Stimulated activated CD4-positive, alpha-beta T cell treated with anti-CD3 and anti-CD28 coated beads, Interleukin-2, amount 100 ng/mL, for 48 hours (primary cell): ENCODE results near the gene LSM7.

Experiments
- DNase-seq, 2 donors: peaks; one replicate each; pipeline ENCODE4 v3.0.0-alpha.2; 2020

The LSM7 gene

GRCh38 chr19:2338055-2338615 is 9.7 kb upstream of the LSM7 start:
- no peak for DNase-seq

GRCh38 chr19:2337329-2337707 is 8.9 kb upstream of the LSM7 start:
- no peak for DNase-seq

GRCh38 chr19:2336528-2337328 is 8.3 kb upstream of the LSM7 start:
- DNase-seq: no peak

GRCh38 chr19:2335848-2336247 is 7.5 kb upstream of the LSM7 start:
- DNase-seq: no peak

GRCh38 chr19:2334986-2335846 is 6.8 kb upstream of the LSM7 start:
- DNase-seq: no peak

- DNase-seq: no peak
Measured at GRCh38 chr19:2334426-2334825, 6.0 kb upstream of the LSM7 start.

- DNase-seq: no peak
Measured at GRCh38 chr19:2333807-2334211, 5.4 kb upstream of the LSM7 start.

- DNase-seq: no peak
Measured at GRCh38 chr19:2333027-2333806, 4.8 kb upstream of the LSM7 start.

GRCh38 chr19:2332341-2333026 is 4.1 kb upstream of the LSM7 start:
- no peak for DNase-seq

- no peak for DNase-seq
Measured at GRCh38 chr19:2331601-2332246, 3.3 kb upstream of the LSM7 start.

- DNase-seq: no peak
Measured at GRCh38 chr19:2330632-2331284, 2.4 kb upstream of the LSM7 start.

- no peak for DNase-seq
Measured at GRCh38 chr19:2330255-2330631, 1.9 kb upstream of the LSM7 start.

GRCh38 chr19:2329501-2329916 is 1.1 kb upstream of the LSM7 start:
- DNase-seq: no peak

- DNase-seq: no peak
Measured at GRCh38 chr19:2329149-2329478, 728 bp upstream of the LSM7 start.

- peak; percentile 37 to 41 for DNase-seq
Measured at GRCh38 chr19:2327773-2328400, 499 bp downstream of the LSM7 start.

- no peak for DNase-seq
Measured at GRCh38 chr19:2326699-2327360, 1.6 kb downstream of the LSM7 start.

- DNase-seq: no peak
Measured at GRCh38 chr19:2325281-2326046, 2.9 kb downstream of the LSM7 start.

- no peak for DNase-seq
Measured at GRCh38 chr19:2324220-2324948, 4.0 kb downstream of the LSM7 start.

- no peak for DNase-seq
Measured at GRCh38 chr19:2323707-2324106, 4.7 kb downstream of the LSM7 start.
